Fibroblast of the aortic adventitia (primary cell): ENCODE results near the gene DUS2. TPM values are rescaled to one million over a fixed set of nuclear protein-coding genes. Genes with fewer than 3 reads are reported as not detected.

Experiments
- DNase-seq: peaks from one replicate; pipeline ENCODE4 v3.0.0-alpha.2; 2010; ENCODE audit warnings: low read depth
- H3K4me3 ChIP-seq: 2 replicates; pipeline ENCODE4 v1.5.1; 2011; ENCODE audit warnings: low read depth, mild to moderate bottlenecking, control low read depth, low read length, moderate library complexity
- CTCF ChIP-seq: IDR thresholded peaks from 2 replicates; pipeline ENCODE4 v1.5.1; 2011; ENCODE audit warnings: mild to moderate bottlenecking, low read length, control low read depth, inconsistent platforms; ENCODE audit not compliant: insufficient read depth
- total RNA-seq: library from RNA; depleted of rRNA; stranded (reverse); fragments of >200 nt; gene quantifications from 2 replicates; pipeline ENCODE4 v1.2.3, GENCODE V29; 2012; ENCODE audit warnings: low replicate concordance

DUS2 gene
- total RNA-seq, 1 donor, result 14.6 TPM

- H3K4me3 ChIP-seq, result no peak overlapping the region
- DNase-seq, result no peak
- no peak for TF ChIP-seq CTCF
Measured at GRCh38 chr16:67982011-67982696, 40.9 kb upstream of the DUS2 start.

DNA sequence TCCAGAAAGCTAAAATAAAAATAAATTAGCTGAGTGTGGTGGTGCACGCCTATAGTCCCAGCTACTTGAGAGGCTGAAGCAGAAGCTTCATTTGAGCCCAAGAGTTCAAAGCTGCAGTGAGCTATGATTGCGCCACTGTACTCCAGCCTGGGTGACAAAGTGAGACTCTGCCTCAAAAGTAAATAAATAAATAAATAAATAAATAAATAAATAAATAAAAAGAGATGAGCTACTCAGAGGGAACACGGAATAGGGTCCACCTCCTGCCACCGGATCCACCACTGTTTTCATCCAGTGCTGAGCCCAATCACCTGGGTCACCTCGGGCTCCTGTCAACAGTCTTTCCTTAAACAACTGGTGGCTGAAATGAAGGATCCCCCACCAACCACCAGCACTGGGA is 36.1 kb upstream of the DUS2 start:
- TF ChIP-seq CTCF, result no peak
- DNase-seq, result no peak

GRCh38 chr16:67987460-67988160 is 35.5 kb upstream of the DUS2 start:
- DNase-seq, result no peak

More for the DNA sequence above, 36.1 kb upstream of the DUS2 start:
- no peak overlapping the region for H3K4me3 ChIP-seq

GRCh38 chr16:67988675-67989074 is 34.4 kb upstream of the DUS2 start:
- H3K4me3 ChIP-seq, result no peak overlapping the region
- no peak for DNase-seq
- TF ChIP-seq CTCF, result no peak

More at GRCh38 chr16:67987460-67988160, 35.5 kb upstream of the DUS2 start:
- H3K4me3 ChIP-seq, result no peak overlapping the region
- no peak for TF ChIP-seq CTCF

DNA sequence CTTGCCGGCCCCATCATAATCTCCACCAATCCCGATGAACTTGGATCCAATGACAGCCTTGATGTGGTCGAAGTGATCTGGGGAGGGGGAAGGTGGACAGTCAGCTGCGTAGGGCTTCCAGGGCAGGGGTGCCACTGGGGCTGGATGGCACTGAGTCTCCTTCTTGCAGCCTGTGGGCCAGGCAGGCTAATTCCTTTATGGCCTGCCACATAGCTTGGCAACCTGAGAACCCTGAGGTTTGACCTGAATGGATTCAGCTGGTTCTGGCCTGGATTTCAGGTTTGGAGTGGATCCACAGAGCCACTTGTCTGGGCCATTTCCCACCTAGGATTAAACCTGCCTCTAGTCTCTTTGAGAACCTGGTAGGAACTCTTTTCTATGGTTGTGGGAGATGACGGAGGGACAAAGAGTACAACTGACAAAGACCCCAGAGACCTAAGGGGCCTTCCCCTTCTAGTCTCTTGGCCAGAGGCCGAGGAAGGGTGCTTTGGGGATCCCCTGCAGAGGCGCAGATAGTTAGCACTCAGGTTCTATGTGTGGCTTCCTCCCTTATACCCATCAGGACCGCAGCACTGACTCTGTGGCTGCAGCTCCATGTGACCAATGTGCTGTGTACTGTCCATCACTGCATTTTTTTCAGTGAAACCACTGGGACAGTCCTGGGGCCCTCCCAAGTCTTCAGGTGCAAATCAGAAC is 33.6 kb upstream of the DUS2 start:
- no peak overlapping the region for H3K4me3 ChIP-seq
- no peak for TF ChIP-seq CTCF
- no peak for DNase-seq

DNA sequence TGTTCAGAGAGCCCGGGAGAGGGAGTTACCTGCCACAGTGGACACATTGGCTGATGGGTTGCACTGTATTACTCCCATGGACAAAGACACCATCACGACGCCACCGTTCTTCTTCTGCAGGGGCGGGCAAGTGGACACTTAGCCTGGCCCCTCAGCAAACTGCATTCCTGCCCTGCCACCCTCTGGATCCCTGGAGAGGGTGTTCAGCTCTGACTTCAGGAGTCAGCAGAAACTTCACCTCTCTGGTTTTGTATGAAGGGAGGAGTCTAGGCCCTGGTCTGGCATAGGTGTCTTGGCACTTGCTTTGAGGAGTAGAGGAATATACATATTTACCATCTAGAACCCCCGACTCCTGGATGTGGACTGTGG is 33.1 kb upstream of the DUS2 start:
- no peak for TF ChIP-seq CTCF
- no peak for DNase-seq
- H3K4me3 ChIP-seq, result no peak overlapping the region
